22Rv1 (cell line): ENCODE data around the gene RMI2.

Source experiments
- H3K27ac ChIP-seq: fragments of 450-650 bp; 2 replicates; pipeline ENCODE4 v1.5.1; 2017
- CTCF ChIP-seq: fragments of 450-650 bp; IDR thresholded peaks from 2 replicates; pipeline ENCODE4 v1.5.1; 2017; ENCODE audit warnings: mild to moderate bottlenecking
- ZFX ChIP-seq: fragments of 450-650 bp; IDR thresholded peaks from 2 replicates; pipeline ENCODE4 v1.6.1; 2017; ENCODE audit warnings: antibody characterized with exemption, borderline replicate concordance

Gene RMI2

GRCh38 chr16:11394593-11394960 is 49.3 kb downstream of the RMI2 start:
- H3K27ac ChIP-seq, result no peak overlapping the region
- TF ChIP-seq CTCF, result no peak
- no peak for TF ChIP-seq ZFX

GRCh38 chr16:11395008-11395948 is 50.0 kb downstream of the RMI2 start:
- H3K27ac ChIP-seq, result no peak overlapping the region
- TF ChIP-seq ZFX (no peak), CTCF (no peak)

- no peak overlapping the region for H3K27ac ChIP-seq
- no peak for TF ChIP-seq ZFX
- no peak for TF ChIP-seq CTCF
These were observed 50.6 kb downstream of the RMI2 start for GRCh38 chr16:11395949-11396240.

GRCh38 chr16:11396241-11397048 is 51.2 kb downstream of the RMI2 start:
- no peak overlapping the region for H3K27ac ChIP-seq
- TF ChIP-seq ZFX (no peak), CTCF (peak; percentile 95)

GRCh38 chr16:11398136-11398535 is 52.9 kb downstream of the RMI2 start:
- no peak overlapping the region for H3K27ac ChIP-seq
- TF ChIP-seq ZFX (no peak), CTCF (no peak)

GRCh38 chr16:11398851-11399250 is 53.6 kb downstream of the RMI2 start:
- no peak overlapping the region for H3K27ac ChIP-seq
- no peak for TF ChIP-seq ZFX

GRCh38 chr16:11399261-11399831 is 54.1 kb downstream of the RMI2 start:
- TF ChIP-seq CTCF (no peak), ZFX (no peak)
- no peak overlapping the region for H3K27ac ChIP-seq
